IMR-90 (cell line): ENCODE results near the gene CKAP4.

Experiments
- CTCF ChIP-seq: conservative IDR thresholded peaks from 2 replicates; pipeline ENCODE4 v1.5.1; 2012; ENCODE audit warnings: mild to moderate bottlenecking, low read depth, low read length, improper control_type of control experiment
- RAD21 ChIP-seq: IDR thresholded peaks from 2 replicates; pipeline ENCODE4 v1.6.1; 2012; ENCODE audit warnings: low read length, improper control_type of control experiment

GRCh38 chr12:106223485-106224354 is 24.1 kb downstream of the CKAP4 start:
- TF ChIP-seq CTCF (peak; percentile 93), RAD21 (peak; percentile 95)
